ENCODE results near the gene MAPRE3. TPM values are rescaled to one million over a fixed set of nuclear protein-coding genes. Genes with fewer than 3 reads are reported as not detected.

The MAPRE3 gene
- total RNA-seq, 1 donor from 2014 or later, result 23.0 TPM

DNA sequence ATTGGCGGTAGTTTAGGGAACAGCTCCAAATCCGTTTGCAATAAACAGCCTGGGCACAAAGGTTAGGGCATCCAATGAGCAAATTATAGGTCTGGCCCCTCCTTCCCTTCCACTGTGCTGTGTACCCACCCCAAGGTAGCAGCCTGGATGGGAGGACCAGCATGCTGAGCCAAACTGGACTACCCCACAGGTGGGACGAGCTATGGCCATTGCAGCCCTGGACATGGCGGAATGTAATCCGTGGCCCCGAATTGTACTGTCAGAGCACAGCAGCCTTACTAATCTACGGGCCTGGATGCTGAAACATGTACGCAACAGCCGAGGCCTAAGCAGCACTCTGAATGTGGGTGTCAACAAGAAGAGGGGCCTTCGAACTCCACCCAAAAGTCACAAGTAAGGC is 87.8 kb downstream of the MAPRE3 start:
- Histone ChIP-seq H3K9me3 (no peaks in the 10 kb centered on the region), H3K27me3 (no peaks in the 10 kb centered on the region), H3K36me3 (peaks cover 50% of the 10 kb centered on the region), H3K4me3 (no peak overlapping the region), H3K27ac (no peak overlapping the region), H3K4me1 (no peaks in the 10 kb centered on the region)
- no peak for DNase-seq
- intact Hi-C loops (cut with DNase I), result no loop called here
- TF ChIP-seq, protein P1, sequence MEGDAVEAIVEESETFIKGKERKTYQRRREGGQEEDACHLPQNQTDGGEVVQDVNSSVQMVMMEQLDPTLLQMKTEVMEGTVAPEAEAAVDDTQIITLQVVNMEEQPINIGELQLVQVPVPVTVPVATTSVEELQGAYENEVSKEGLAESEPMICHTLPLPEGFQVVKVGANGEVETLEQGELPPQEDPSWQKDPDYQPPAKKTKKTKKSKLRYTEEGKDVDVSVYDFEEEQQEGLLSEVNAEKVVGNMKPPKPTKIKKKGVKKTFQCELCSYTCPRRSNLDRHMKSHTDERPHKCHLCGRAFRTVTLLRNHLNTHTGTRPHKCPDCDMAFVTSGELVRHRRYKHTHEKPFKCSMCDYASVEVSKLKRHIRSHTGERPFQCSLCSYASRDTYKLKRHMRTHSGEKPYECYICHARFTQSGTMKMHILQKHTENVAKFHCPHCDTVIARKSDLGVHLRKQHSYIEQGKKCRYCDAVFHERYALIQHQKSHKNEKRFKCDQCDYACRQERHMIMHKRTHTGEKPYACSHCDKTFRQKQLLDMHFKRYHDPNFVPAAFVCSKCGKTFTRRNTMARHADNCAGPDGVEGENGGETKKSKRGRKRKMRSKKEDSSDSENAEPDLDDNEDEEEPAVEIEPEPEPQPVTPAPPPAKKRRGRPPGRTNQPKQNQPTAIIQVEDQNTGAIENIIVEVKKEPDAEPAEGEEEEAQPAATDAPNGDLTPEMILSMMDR (IDR thresholded peaks at IDR 0.05), result no peak
- no peak for ATAC-seq

DNA sequence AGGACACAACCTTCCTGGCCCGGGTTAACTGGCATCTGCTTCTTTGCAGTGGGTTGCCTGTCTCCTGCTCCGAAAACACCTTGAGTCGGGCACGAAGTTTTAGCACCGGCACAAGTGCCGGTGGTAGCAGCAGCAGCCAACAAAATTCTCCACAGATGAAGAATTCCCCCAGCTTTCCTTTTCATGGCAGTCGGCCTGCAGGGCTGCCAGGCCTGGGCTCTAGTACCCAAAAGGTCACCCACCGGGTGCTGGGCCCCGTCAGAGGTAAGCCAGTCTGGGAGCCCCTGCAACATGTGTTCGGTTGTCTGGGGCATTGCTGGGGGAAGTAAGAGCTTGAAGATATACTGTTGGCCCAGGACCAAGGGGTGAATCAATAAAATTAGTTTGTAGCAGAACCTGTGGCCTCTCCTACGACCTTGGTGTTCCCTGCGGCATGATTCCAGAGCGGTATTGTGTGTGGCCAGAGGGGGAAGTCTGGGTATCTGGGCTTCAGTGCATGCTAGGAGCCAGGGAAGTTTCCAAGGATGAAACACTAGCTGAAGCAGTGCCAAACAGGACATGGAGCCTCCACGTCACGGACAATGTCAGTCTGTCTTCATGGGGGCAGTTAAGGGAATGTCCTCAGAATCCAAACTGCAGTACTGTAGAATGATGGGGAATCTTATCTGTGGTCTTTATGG is 88.8 kb downstream of the MAPRE3 start:
- TF ChIP-seq, protein P1 (IDR thresholded peaks at IDR 0.05), result no peak
- no peaks in the 10 kb centered on the region for H3K4me1 ChIP-seq
- no peak overlapping the region for H3K27ac ChIP-seq
- H3K36me3 ChIP-seq, result peaks cover 39% of the 10 kb centered on the region
- intact Hi-C loops (cut with DNase I), result no loop called here
- DNase-seq (no peak), ATAC-seq (no peak)
- no peak overlapping the region for H3K4me3 ChIP-seq
- no peaks in the 10 kb centered on the region for H3K27me3 ChIP-seq
- H3K9me3 ChIP-seq, result no peaks in the 10 kb centered on the region

DNA sequence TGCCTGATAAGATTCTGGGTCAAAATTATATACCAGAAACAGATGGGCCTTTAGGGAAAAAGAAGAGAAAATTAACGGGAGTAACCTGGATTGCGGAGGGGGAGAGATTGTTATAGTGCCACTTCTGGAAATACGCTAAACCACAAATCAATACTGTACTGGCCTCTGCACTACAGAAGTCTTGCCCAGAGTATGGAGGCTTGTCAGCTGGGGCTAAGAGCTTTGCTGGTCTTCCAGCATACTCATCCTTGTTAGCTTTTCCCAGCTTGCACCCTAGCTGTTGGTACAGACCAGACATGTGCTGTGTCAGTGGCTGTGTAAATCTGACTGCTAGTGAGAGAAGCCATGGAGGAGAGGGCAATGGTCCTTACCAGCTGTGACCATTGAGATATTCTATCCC is 89.9 kb downstream of the MAPRE3 start:
- H3K27ac ChIP-seq, result no peak overlapping the region
- DNase-seq, result no peak
- H3K4me3 ChIP-seq, result no peak overlapping the region
- TF ChIP-seq, protein P1 (IDR thresholded peaks at IDR 0.05), result no peak
- intact Hi-C loops (cut with DNase I), result no loop called here
- no peaks in the 10 kb centered on the region for H3K27me3 ChIP-seq
- ATAC-seq, result no peak
- H3K9me3 ChIP-seq, result no peaks in the 10 kb centered on the region
- no peaks in the 10 kb centered on the region for H3K4me1 ChIP-seq
- peaks cover 31% of the 10 kb centered on the region for H3K36me3 ChIP-seq

DNA sequence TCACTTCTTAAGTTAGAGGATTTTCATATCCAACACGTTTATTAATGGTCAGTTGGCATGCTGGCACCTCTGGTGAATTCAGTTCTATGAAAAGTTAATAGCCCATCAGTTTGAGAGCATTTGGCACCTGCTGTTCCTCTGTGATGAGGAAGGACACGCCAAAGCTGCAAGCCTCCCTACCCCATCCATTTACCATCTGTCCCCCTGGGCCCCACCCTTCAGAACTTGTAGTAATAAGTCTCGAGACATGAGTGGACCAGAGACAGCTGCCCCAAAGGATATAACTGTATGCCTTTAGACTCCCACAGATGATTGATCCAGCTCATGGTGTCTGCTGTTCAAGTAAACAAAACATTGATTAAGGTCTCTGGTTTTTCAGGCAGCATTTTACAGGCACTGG is 94.7 kb downstream of the MAPRE3 start:
- Histone ChIP-seq H3K36me3 (peaks cover 36% of the 10 kb centered on the region), H3K27ac (no peak overlapping the region), H3K4me1 (peaks cover 9% of the 10 kb centered on the region), H3K27me3 (no peaks in the 10 kb centered on the region), H3K4me3 (no peak overlapping the region), H3K9me3 (no peaks in the 10 kb centered on the region)
- intact Hi-C loops (cut with DNase I), result no loop called here
- TF ChIP-seq, protein P1 (IDR thresholded peaks at IDR 0.05), result no peak
- DNase-seq (no peak), ATAC-seq (no peak)

DNA sequence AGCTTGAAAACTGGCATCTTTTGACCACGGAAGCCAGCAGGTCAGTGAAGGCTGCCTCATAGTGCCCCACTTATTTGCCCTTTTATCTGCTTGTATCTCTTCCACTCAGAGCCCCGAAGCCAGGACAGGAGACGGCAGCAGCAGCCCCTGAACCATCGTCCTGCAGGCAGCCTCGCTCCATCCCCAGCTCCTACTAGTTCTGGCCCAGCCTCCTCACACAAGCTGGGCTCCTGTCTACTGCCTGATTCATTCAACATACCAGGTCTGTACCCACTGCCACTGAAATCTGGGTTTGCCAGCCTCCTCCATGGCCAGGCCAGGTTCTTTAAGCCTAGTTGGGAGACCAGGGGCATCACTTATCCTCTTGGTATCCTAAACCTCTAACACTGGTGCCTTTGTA is 96.9 kb downstream of the MAPRE3 start:
- ATAC-seq (no peak), DNase-seq (no peak)
- no peak overlapping the region for H3K4me3 ChIP-seq
- H3K4me1 ChIP-seq, result peaks cover 20% of the 10 kb centered on the region
- intact Hi-C loops (cut with DNase I), result no loop called here
- H3K36me3 ChIP-seq, result peaks cover 37% of the 10 kb centered on the region
- H3K27ac ChIP-seq, result no peak overlapping the region
- no peaks in the 10 kb centered on the region for H3K27me3 ChIP-seq
- H3K9me3 ChIP-seq, result no peaks in the 10 kb centered on the region
- TF ChIP-seq, protein P1 (IDR thresholded peaks at IDR 0.05), result no peak

DNA sequence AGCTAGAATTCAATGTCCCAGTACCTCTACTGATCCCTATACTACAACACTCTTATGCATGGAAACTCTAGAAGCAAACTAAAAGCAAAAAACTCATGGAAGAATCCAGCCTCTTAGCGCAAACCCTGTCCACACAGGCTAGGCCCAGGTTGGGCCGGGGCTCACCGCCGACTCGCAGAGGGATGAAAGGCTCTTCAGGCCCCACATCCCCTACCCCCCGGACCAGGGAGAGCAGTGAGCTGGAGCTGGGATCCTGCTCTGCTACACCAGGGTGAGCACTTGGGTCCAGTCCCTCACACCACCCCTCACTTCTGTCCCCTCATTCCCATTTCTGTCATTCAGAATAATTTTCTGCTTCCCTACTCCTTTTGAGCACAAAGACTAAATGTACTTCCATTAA is 99.0 kb downstream of the MAPRE3 start:
- DNase-seq (no peak), ATAC-seq (no peak)
- H3K4me3 ChIP-seq, result no peak overlapping the region
- intact Hi-C loops (cut with DNase I), result no loop called here
- H3K36me3 ChIP-seq, result peaks cover 37% of the 10 kb centered on the region
- no peak overlapping the region for H3K27ac ChIP-seq
- no peaks in the 10 kb centered on the region for H3K9me3 ChIP-seq
- peaks cover 33% of the 10 kb centered on the region for H3K4me1 ChIP-seq
- no peaks in the 10 kb centered on the region for H3K27me3 ChIP-seq
- TF ChIP-seq, protein P1 (IDR thresholded peaks at IDR 0.05), result no peak
